H1 (cell line): ENCODE data around the gene BAAT. TPM values are rescaled to one million over a fixed set of nuclear protein-coding genes. Genes with fewer than 3 reads are reported as not detected.
A peak's percentile ranks its signal among the peaks of the same experiment; 100 is the strongest.

Experiments used
- CTCF ChIA-PET: fragments of 300-600 bp; sonication (Branson Sonifier 250); formaldehyde crosslinking; loops from one replicate; lab custom pipeline; 2021; ENCODE audit not compliant: partially characterized antibody; lab: Charles Lee
- POLR2A ChIA-PET: fragments of 300-600 bp; sonication (Branson Sonifier 250); formaldehyde crosslinking; loops from one replicate; lab custom pipeline; 2021; ENCODE audit warnings: inconsistent platforms; ENCODE audit not compliant: partially characterized antibody; lab: Charles Lee
- DNase-seq, 2 experiments: peaks; one replicate each; pipeline versions ENCODE4 v3.0.0 to v3.0.0-alpha.2; 2010 to 2022; ENCODE audit warnings: low spot score in 2 of 2, low read depth in 1 of 2, mixed read lengths in 1 of 2
- FAIRE-seq: peaks from 2 replicates; lab custom pipeline; 2011; peaks lifted over from hg19 to GRCh38; lab: Jason Lieb, UNC
- H2AFZ ChIP-seq: 2 replicates; pipeline ENCODE4 v1.8.1; 2012; ENCODE audit warnings: low read length, inconsistent platforms
- H2AK5ac ChIP-seq: 2 replicates; pipeline ENCODE4 v1.6.1; 2013; ENCODE audit warnings: low read depth, low read length
- H2BK120ac ChIP-seq: replicated peaks from 2 replicates; pipeline ENCODE3; 2013; ENCODE audit warnings: low read depth, low read length, inconsistent platforms
- H2BK12ac ChIP-seq: 2 replicates; pipeline ENCODE4 v1.6.1; 2013; ENCODE audit warnings: low read depth, low read length
- H2BK15ac ChIP-seq: 2 replicates; pipeline ENCODE4 v1.6.1; 2013; ENCODE audit warnings: low read length
- H2BK20ac ChIP-seq: 2 replicates; pipeline ENCODE4 v1.6.1; 2013; ENCODE audit warnings: low read length
- H2BK5ac ChIP-seq: 2 replicates; pipeline ENCODE4 v1.6.1; 2013; ENCODE audit warnings: low read depth, low read length
- H3K14ac ChIP-seq: 2 replicates; pipeline ENCODE4 v1.6.1; 2013; ENCODE audit warnings: inconsistent platforms; ENCODE audit not compliant: insufficient read length
- H3K18ac ChIP-seq: 2 replicates; pipeline ENCODE4 v1.6.1; 2013; ENCODE audit warnings: low read length; ENCODE audit errors: extremely low read depth
- H3K23ac ChIP-seq: 2 replicates; pipeline ENCODE4 v1.6.1; 2013; ENCODE audit warnings: inconsistent platforms; ENCODE audit not compliant: insufficient read length
- H3K23me2 ChIP-seq: 2 replicates; pipeline ENCODE4 v1.6.1; 2013; ENCODE audit warnings: low read depth, low read length
- H3K27ac ChIP-seq: 2 replicates; pipeline ENCODE4 v1.6.1; 2011; ENCODE audit warnings: low read depth, low read length, inconsistent platforms
- H3K27me3 ChIP-seq, 4 experiments: replicated peaks in 1 of 4; 1 replicate in 1 of 4; 2 replicates in 3 of 4; pipeline versions ENCODE4 v1.6.1 to v1.8.1; 2011 to 2013; ENCODE audit warnings: low read length in 3 of 4, mild to moderate bottlenecking in 3 of 4, inconsistent platforms in 2 of 4, mixed read lengths in 2 of 4, moderate library complexity in 1 of 4; ENCODE audit not compliant: control insufficient read depth in 3 of 4, insufficient read depth in 3 of 4; ENCODE audit errors: extremely low read depth in 1 of 4
- H3K36me3 ChIP-seq, 4 experiments: 2 replicates each; pipeline versions ENCODE4 v1.6.1 to v1.8.1; 2011 to 2013; ENCODE audit warnings: mild to moderate bottlenecking in 4 of 4, low read length in 3 of 4, moderate library complexity in 2 of 4, control low read depth in 1 of 4, inconsistent platforms in 1 of 4; ENCODE audit not compliant: insufficient read depth in 4 of 4, control insufficient read depth in 2 of 4
- H3K4ac ChIP-seq: replicated peaks from 2 replicates; pipeline ENCODE3; 2013; ENCODE audit warnings: low read length, low read depth, mixed read lengths, inconsistent platforms; ENCODE audit not compliant: insufficient read length
- H3K4me1 ChIP-seq, 4 experiments: replicated peaks in 1 of 4; 1 replicate in 1 of 4; 2 replicates in 3 of 4; pipeline versions ENCODE4 v1.6.1 to v1.8.1; 2011 to 2013; ENCODE audit warnings: low read length in 3 of 4, inconsistent platforms in 2 of 4, mixed read lengths in 1 of 4; ENCODE audit not compliant: insufficient read depth in 4 of 4, control insufficient read depth in 3 of 4
- H3K4me2 ChIP-seq, 2 experiments: 2 replicates each; pipeline versions ENCODE4 v1.6.1 to v1.8.1; 2011 to 2013; ENCODE audit warnings: low read depth in 2 of 2, low read length in 2 of 2, control low read depth in 1 of 2, inconsistent platforms in 1 of 2, mild to moderate bottlenecking in 1 of 2; ENCODE audit not compliant: insufficient read depth in 1 of 2
- H3K4me3 ChIP-seq, 4 experiments: fragments of 200-600, 300-600 bp in 1 of 4; sonication (generic), shearing (Covaris generic), sonication (Bioruptor Twin) in 1 of 4; 2 replicates each; pipeline versions ENCODE4 v1.5.1 to v1.8.1; 2011 to 2016; ENCODE audit warnings: low read length in 4 of 4, low read depth in 3 of 4, control low read depth in 2 of 4, inconsistent platforms in 2 of 4, mild to moderate bottlenecking in 2 of 4, mixed read lengths in 1 of 4, moderate library complexity in 1 of 4; ENCODE audit not compliant: insufficient read depth in 2 of 4; ENCODE audit errors: extremely low read depth in 1 of 4
- H3K56ac ChIP-seq: replicated peaks from 2 replicates; pipeline ENCODE3; 2013; ENCODE audit warnings: low read depth, mild to moderate bottlenecking, mixed read lengths, low read length, inconsistent platforms; ENCODE audit not compliant: insufficient read length
- H3K79me1 ChIP-seq: 2 replicates; pipeline ENCODE4 v1.6.1; 2013; ENCODE audit warnings: low read depth, low read length, control low read depth
- H3K79me2 ChIP-seq, 2 experiments: 2 replicates each; pipeline versions ENCODE4 v1.6.1 to v1.8.1; 2012 to 2013; ENCODE audit warnings: low read length in 2 of 2, mild to moderate bottlenecking in 2 of 2, inconsistent platforms in 1 of 2; ENCODE audit not compliant: insufficient read depth in 2 of 2, control insufficient read depth in 1 of 2
- H3K9ac ChIP-seq, 4 experiments: replicated peaks in 1 of 4; 1 replicate in 1 of 4; 2 replicates in 3 of 4; pipeline versions ENCODE4 v1.6.1 to v1.8.1; 2011 to 2013; ENCODE audit warnings: low read depth in 3 of 4, low read length in 3 of 4, control low read depth in 2 of 4, mild to moderate bottlenecking in 2 of 4, moderate library complexity in 2 of 4, inconsistent platforms in 1 of 4; ENCODE audit errors: extremely low read depth in 1 of 4
- H3K9me3 ChIP-seq, 2 experiments: 2 replicates each; pipeline versions ENCODE4 v1.6.1 to v1.8.1; 2012 to 2013; ENCODE audit warnings: mild to moderate bottlenecking in 2 of 2, moderate library complexity in 2 of 2, control low read depth in 1 of 2, inconsistent platforms in 1 of 2, low read depth in 1 of 2, low read length in 1 of 2, mixed read lengths in 1 of 2; ENCODE audit not compliant: insufficient read depth in 2 of 2
- H4K20me1 ChIP-seq, 2 experiments: replicated peaks in 1 of 2; 2 replicates each; pipeline versions ENCODE3 to v1.8.1; 2011 to 2013; ENCODE audit warnings: inconsistent platforms in 2 of 2, low read length in 2 of 2, mild to moderate bottlenecking in 1 of 2; ENCODE audit not compliant: insufficient read depth in 2 of 2, control insufficient read depth in 1 of 2
- H4K5ac ChIP-seq: 2 replicates; pipeline ENCODE4 v1.6.1; 2013; ENCODE audit warnings: low read length, low read depth, mixed read lengths, inconsistent platforms; ENCODE audit not compliant: insufficient read length
- H4K8ac ChIP-seq: 2 replicates; pipeline ENCODE4 v1.8.0; 2013; ENCODE audit warnings: mild to moderate bottlenecking, moderate library complexity, low read length, inconsistent platforms; ENCODE audit not compliant: insufficient read depth; ENCODE audit errors: extremely low read depth
- H4K91ac ChIP-seq: replicated peaks from 2 replicates; pipeline ENCODE3; 2013; ENCODE audit warnings: low read length, mixed read lengths, inconsistent platforms; ENCODE audit not compliant: insufficient read length
- CHD2 ChIP-seq: IDR thresholded peaks from 2 replicates; pipeline ENCODE4 v1.6.1; 2012; ENCODE audit warnings: low read length, improper control_type of control experiment
- FOSL1 ChIP-seq: IDR thresholded peaks from 2 replicates; pipeline ENCODE4 v1.6.1; 2011; ENCODE audit warnings: mild to moderate bottlenecking, low read depth, low read length, moderate library complexity; ENCODE audit not compliant: insufficient read depth
- GABPA ChIP-seq: IDR thresholded peaks from 2 replicates; pipeline ENCODE4 v1.6.1; 2011; ENCODE audit warnings: mild to moderate bottlenecking, low read length, moderate library complexity, borderline replicate concordance; ENCODE audit not compliant: insufficient read depth
- HDAC6 ChIP-seq: IDR thresholded peaks from one replicate; pipeline ENCODE4 v1.7.1; 2012; ENCODE audit warnings: low read depth, mild to moderate bottlenecking, inconsistent platforms, low read length, moderate library complexity
- SIN3A ChIP-seq, 2 experiments: IDR thresholded peaks in 1 of 2; conservative IDR thresholded peaks in 1 of 2; 2 replicates each; pipeline ENCODE4 v1.6.1; 2011 to 2012; ENCODE audit warnings: low read length in 2 of 2, improper control_type of control experiment in 1 of 2, low read depth in 1 of 2, mild to moderate bottlenecking in 1 of 2
- ZNF274 ChIP-seq: IDR thresholded peaks from 2 replicates; pipeline ENCODE4 v1.7.0; 2012; ENCODE audit warnings: low read length, borderline replicate concordance; ENCODE audit errors: extremely low read depth
- WGBS, 2 experiments: shearing (Covaris generic) in 1 of 2; methylation state at CpG; one replicate each; pipeline versions ENCODE4 v1.1.6 to v1.1.7; 2013 to 2015; ENCODE audit warnings: low lambda C conversion rate in 2 of 2, mixed read lengths in 2 of 2, inconsistent platforms in 1 of 2, low coverage in 1 of 2, missing lambda C conversion rate in 1 of 2; ENCODE audit not compliant: insufficient replicate concordance in 2 of 2, insufficient coverage in 1 of 2, insufficient read length in 1 of 2; ENCODE audit errors: extremely low coverage in 1 of 2, missing lambda C conversion rate in 1 of 2; 5-methylcytosine and 5-hydroxymethylcytosine counted together
- polyA plus RNA-seq, 7 experiments: library from polyadenylated mRNA; depleted of rRNA in 3 of 7; stranded (reverse) in 5 of 7; unstranded in 2 of 7; fragments of >200 nt in 5 of 7; fragments of 200-250 nt in 2 of 7; gene quantifications; 1 replicate in 5 of 7; 2 replicates in 1 of 7; 4 replicates in 1 of 7; pipeline versions ENCODE4 v1.2.1 to v1.2.3, GENCODE V29; 2011 to 2013; ENCODE audit warnings: missing spikeins in 2 of 7, mixed read lengths in 2 of 7
- total RNA-seq: library from RNA; stranded (reverse); fragmentation: NEBNext Ultra II Directional; extraction: Animal tissue kit (Norgen Biotek cat#: 25700); gene quantifications from 2 replicates; pipeline ENCODE4 v1.2.1, GENCODE V29; 2021
- TF ChIP-seq, protein P1 (sequence below): IDR thresholded peaks from 2 replicates; pipeline ENCODE4 v1.6.1; 2011; ENCODE audit warnings: low read length, improper control_type of control experiment
- TF ChIP-seq, protein P2 (sequence below), 3 experiments: IDR thresholded peaks; 1 replicate in 2 of 3; 2 replicates in 1 of 3; pipeline versions ENCODE4 v1.5.1 to v1.6.1; 2011; ENCODE audit warnings: low read length in 3 of 3, mild to moderate bottlenecking in 3 of 3, inconsistent platforms in 2 of 3, low read depth in 1 of 3, moderate library complexity in 1 of 3; ENCODE audit not compliant: insufficient read depth in 1 of 3; ENCODE audit errors: control extremely low read depth in 1 of 3

The BAAT gene
- total and polyA plus RNA-seq, 2 of the 8 experiments (the other 6 are each of a cell fraction or from before 2014, with no cell fraction given): 0.09 to 0.17 TPM

DNA sequence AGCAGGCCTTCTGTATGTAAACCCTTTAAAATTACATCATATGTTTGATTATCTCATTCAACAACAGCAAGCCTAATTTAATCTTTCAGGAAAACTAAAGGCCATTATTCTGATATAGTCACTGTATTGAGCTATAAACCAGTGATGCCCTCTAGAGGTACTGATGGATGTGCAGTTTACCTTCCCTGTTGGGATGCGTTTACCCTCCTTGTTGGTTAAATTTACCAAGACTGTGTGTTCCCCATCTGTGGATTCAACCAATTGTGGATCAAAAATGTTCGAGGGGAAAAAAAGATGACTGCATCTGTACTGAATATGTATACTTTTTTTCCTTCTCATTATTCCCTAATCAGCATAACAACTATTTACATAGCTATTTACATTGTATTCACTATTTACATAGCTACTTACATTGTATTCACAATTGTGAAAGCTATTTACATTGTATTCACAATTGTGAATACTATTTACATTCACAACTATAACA is 3.7 kb upstream of the BAAT start:
- no peak overlapping the region for H3K4ac ChIP-seq
- DNase-seq (no peak), FAIRE-seq (peak; percentile 90)
- H3K27me3 ChIP-seq: no peaks in the 10 kb centered on the region
- POLR2A ChIA-PET: interaction anchor here (0.6 to 1.6 kb wide), 5 partner anchors 10 to 1015 kb away, joined by 3 to 15 read pairs (median 3); partner anchors contain the start of genes MRPL50 and ZNF189
- H4K20me1 ChIP-seq: peaks cover 0 to 1% of the 10 kb centered on the region in 2 experiments
- H2BK20ac ChIP-seq: no peak overlapping the region
- H3K4me2 ChIP-seq: no peak overlapping the region
- H3K23ac ChIP-seq: no peak overlapping the region
- no peak overlapping the region for H3K18ac ChIP-seq
- H3K23me2 ChIP-seq: no peaks in the 10 kb centered on the region
- no peaks in the 10 kb centered on the region for H3K79me1 ChIP-seq
- no peak overlapping the region for H3K9ac ChIP-seq
- peaks cover 6 to 14% of the 10 kb centered on the region in 2 experiments; a peak in 2 of 4 replicates for H3K9me3 ChIP-seq
- H2AFZ ChIP-seq: no peak overlapping the region
- no peak overlapping the region for H2BK12ac ChIP-seq
- CTCF ChIA-PET: interaction anchor here (0.7 to 3.6 kb wide), 33 partner anchors 8 to 788 kb away, joined by 3 to 21 read pairs (median 4); partner anchors contain the start of genes MRPL50 and ZNF189
- 79% methylated on average over 2 of the region's 2 CpGs; no CpG with 5 or more reads in 1 of the 2 experiments for WGBS, 2 experiments
- H3K56ac ChIP-seq: no peak overlapping the region
- H3K27ac ChIP-seq: no peak overlapping the region
- H3K36me3 ChIP-seq: peaks cover 0 to 41% (median 11%) of the 10 kb centered on the region in 4 experiments; a peak in 5 of 8 replicates
- peaks cover 4 to 29% of the 10 kb centered on the region in 2 experiments; a peak in 3 of 4 replicates for H3K79me2 ChIP-seq
- no peak overlapping the region for H4K8ac ChIP-seq
- no peak overlapping the region for H3K4me3 ChIP-seq
- peaks cover 0 to 3% (median 0%) of the 10 kb centered on the region in 4 experiments; a peak in 2 of 7 replicates for H3K4me1 ChIP-seq
- H4K91ac ChIP-seq: no peak overlapping the region
- no peak overlapping the region for H2AK5ac ChIP-seq
- H2BK15ac ChIP-seq: no peak overlapping the region
- H3K14ac ChIP-seq: no peak overlapping the region
- no peak overlapping the region for H2BK5ac ChIP-seq
- H4K5ac ChIP-seq: no peak overlapping the region
- no peak overlapping the region for H2BK120ac ChIP-seq
- TF ChIP-seq GABPA (no peak), ZNF274 (no peak), CHD2 (no peak), HDAC6 (no peak), FOSL1 (no peak), SIN3A (conservative IDR thresholded peaks at IDR 0.05 in 1 of 2, IDR thresholded peaks at IDR 0.05 in 1 of 2; ENCODE audit: low read depth in 1 of 2, low read length in 2 of 2) (no peak)
- TF ChIP-seq, protein P1, sequence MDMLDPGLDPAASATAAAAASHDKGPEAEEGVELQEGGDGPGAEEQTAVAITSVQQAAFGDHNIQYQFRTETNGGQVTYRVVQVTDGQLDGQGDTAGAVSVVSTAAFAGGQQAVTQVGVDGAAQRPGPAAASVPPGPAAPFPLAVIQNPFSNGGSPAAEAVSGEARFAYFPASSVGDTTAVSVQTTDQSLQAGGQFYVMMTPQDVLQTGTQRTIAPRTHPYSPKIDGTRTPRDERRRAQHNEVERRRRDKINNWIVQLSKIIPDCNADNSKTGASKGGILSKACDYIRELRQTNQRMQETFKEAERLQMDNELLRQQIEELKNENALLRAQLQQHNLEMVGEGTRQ: no peak
- TF ChIP-seq, protein P2, sequence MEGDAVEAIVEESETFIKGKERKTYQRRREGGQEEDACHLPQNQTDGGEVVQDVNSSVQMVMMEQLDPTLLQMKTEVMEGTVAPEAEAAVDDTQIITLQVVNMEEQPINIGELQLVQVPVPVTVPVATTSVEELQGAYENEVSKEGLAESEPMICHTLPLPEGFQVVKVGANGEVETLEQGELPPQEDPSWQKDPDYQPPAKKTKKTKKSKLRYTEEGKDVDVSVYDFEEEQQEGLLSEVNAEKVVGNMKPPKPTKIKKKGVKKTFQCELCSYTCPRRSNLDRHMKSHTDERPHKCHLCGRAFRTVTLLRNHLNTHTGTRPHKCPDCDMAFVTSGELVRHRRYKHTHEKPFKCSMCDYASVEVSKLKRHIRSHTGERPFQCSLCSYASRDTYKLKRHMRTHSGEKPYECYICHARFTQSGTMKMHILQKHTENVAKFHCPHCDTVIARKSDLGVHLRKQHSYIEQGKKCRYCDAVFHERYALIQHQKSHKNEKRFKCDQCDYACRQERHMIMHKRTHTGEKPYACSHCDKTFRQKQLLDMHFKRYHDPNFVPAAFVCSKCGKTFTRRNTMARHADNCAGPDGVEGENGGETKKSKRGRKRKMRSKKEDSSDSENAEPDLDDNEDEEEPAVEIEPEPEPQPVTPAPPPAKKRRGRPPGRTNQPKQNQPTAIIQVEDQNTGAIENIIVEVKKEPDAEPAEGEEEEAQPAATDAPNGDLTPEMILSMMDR (IDR thresholded peaks at IDR 0.05; ENCODE audit: control extremely low read depth in 1 of 3, insufficient read depth in 1 of 3, low read depth in 1 of 3, low read length in 3 of 3): peak in 2 of 3 experiments; percentile 10 to 63; a peak in 2 of 4 replicates
